K562 (cell line): ENCODE measurements around the gene GGNBP2. TPM values are rescaled to one million over a fixed set of nuclear protein-coding genes. Genes with fewer than 3 reads are reported as not detected.

ENCODE experiments used
- ATF1 ChIP-seq, 2 experiments: fragments of 450-650 bp in 1 of 2; IDR thresholded peaks; 2 replicates each; pipeline ENCODE4 v1.6.1; 2016; ENCODE audit warnings: missing compliant biosample characterization in 1 of 2, missing genetic modification characterization in 1 of 2
- E2F4 ChIP-seq: sonication (generic); formaldehyde crosslinking; IDR thresholded peaks from 2 replicates; pipeline ENCODE4 v1.8.0; 2022; ENCODE audit warnings: mild to moderate bottlenecking, low read depth, missing genetic modification reagents
- ELF4 ChIP-seq: fragments of 450-650 bp; formaldehyde crosslinking; IDR thresholded peaks from 2 replicates; pipeline ENCODE4 v1.4.0; 2022; ENCODE audit warnings: missing genetic modification characterization
- KDM5B ChIP-seq: fragments of 200-600 bp; sonication (generic); IDR thresholded peaks from 2 replicates; pipeline ENCODE4 v1.6.1; 2012; ENCODE audit warnings: low read depth, mild to moderate bottlenecking, moderate library complexity, low read length, control low read depth, inconsistent platforms; ENCODE audit not compliant: insufficient replicate concordance
- NFYB ChIP-seq: IDR thresholded peaks from 2 replicates; pipeline ENCODE4 v1.6.1; 2011; ENCODE audit warnings: mild to moderate bottlenecking, moderate library complexity; ENCODE audit not compliant: insufficient read length; ENCODE audit errors: extremely low read depth
- RBM39 ChIP-seq: fragments of 200-400 bp; formaldehyde crosslinking; optimal IDR thresholded peaks from 2 replicates; pipeline ENCODE3; 2018; ENCODE audit warnings: low read depth, low read length
- SP2 ChIP-seq: IDR thresholded peaks from 2 replicates; pipeline ENCODE4 v1.6.1; 2011; ENCODE audit warnings: mild to moderate bottlenecking, low read depth, low read length, moderate library complexity; ENCODE audit not compliant: poor library complexity, severe bottlenecking; ENCODE audit errors: extremely low read depth
- STAG1 ChIP-seq: sonication (generic); formaldehyde crosslinking; IDR thresholded peaks from 2 replicates; pipeline ENCODE4 v1.5.0; 2020; ENCODE audit warnings: missing genetic modification reagents, borderline replicate concordance
- TEAD2 ChIP-seq: fragments of 450-650 bp; IDR thresholded peaks from 2 replicates; pipeline ENCODE4 v1.6.1; 2016; ENCODE audit warnings: missing genetic modification characterization, control low read depth, missing compliant biosample characterization
- ZFP91 ChIP-seq: sonication (generic); formaldehyde crosslinking; IDR thresholded peaks from 2 replicates; pipeline ENCODE4 v1.8.0; 2022; ENCODE audit warnings: mild to moderate bottlenecking, missing genetic modification reagents
- ZNF212 ChIP-seq: fragments of 450-650 bp; formaldehyde crosslinking; IDR thresholded peaks from 2 replicates; pipeline ENCODE4 v1.4.0; 2020; ENCODE audit warnings: mild to moderate bottlenecking
- polyA plus RNA-seq, 8 experiments: library from polyadenylated mRNA; depleted of rRNA in 4 of 8; stranded (reverse) in 5 of 8; unstranded in 3 of 8; fragments of >200 nt; fragmentation: Nextera tagmentation in 2 of 8; fragmentation: Illumina TruSeq in 1 of 8; extraction: Ambion mirVana in 2 of 8; extraction: Trizol in 1 of 8; gene quantifications; 2 replicates each; pipeline versions ENCODE4 v1.2.1 to v1.2.3, GENCODE V29; 2011 to 2014; ENCODE audit warnings: inconsistent platforms in 1 of 8, missing spikeins in 1 of 8
- total RNA-seq, 7 experiments: library from RNA; depleted of rRNA in 6 of 7; stranded (reverse); fragments of >200 nt in 6 of 7; fragmentation: Illumina TruSeq in 2 of 7; extraction: Trizol in 2 of 7; gene quantifications; 2 replicates each; pipeline versions ENCODE4 v1.2.1 to v1.2.3, GENCODE V29; 2011 to 2021; ENCODE audit warnings: low replicate concordance in 1 of 7
- TF ChIP-seq, protein P1 (sequence below), 2 experiments: fragments of 450-650 bp; IDR thresholded peaks; 2 replicates each; pipeline ENCODE4 v1.6.1; 2018; ENCODE audit warnings: mild to moderate bottlenecking in 2 of 2, low read depth in 1 of 2; ENCODE audit not compliant: partially characterized antibody in 2 of 2
- TF ChIP-seq, protein P2 (sequence below): fragments of 250-450 bp; sonication (Bioruptor Pico); IDR thresholded peaks from 2 replicates; pipeline ENCODE4 v1.8.0; 2021; ENCODE audit warnings: mild to moderate bottlenecking, moderate library complexity
- TF ChIP-seq, protein P3 (sequence below): sonication (generic); formaldehyde crosslinking; IDR thresholded peaks from 2 replicates; pipeline ENCODE4 v1.8.0; 2022; ENCODE audit warnings: missing genetic modification reagents, mild to moderate bottlenecking, borderline replicate concordance

The GGNBP2 gene
- total and polyA plus RNA-seq, 9 of the 15 experiments (the other 6 are each of a cell fraction or from before 2014, with no cell fraction given): 35.7 to 96.6 (median 64.1) TPM

DNA sequence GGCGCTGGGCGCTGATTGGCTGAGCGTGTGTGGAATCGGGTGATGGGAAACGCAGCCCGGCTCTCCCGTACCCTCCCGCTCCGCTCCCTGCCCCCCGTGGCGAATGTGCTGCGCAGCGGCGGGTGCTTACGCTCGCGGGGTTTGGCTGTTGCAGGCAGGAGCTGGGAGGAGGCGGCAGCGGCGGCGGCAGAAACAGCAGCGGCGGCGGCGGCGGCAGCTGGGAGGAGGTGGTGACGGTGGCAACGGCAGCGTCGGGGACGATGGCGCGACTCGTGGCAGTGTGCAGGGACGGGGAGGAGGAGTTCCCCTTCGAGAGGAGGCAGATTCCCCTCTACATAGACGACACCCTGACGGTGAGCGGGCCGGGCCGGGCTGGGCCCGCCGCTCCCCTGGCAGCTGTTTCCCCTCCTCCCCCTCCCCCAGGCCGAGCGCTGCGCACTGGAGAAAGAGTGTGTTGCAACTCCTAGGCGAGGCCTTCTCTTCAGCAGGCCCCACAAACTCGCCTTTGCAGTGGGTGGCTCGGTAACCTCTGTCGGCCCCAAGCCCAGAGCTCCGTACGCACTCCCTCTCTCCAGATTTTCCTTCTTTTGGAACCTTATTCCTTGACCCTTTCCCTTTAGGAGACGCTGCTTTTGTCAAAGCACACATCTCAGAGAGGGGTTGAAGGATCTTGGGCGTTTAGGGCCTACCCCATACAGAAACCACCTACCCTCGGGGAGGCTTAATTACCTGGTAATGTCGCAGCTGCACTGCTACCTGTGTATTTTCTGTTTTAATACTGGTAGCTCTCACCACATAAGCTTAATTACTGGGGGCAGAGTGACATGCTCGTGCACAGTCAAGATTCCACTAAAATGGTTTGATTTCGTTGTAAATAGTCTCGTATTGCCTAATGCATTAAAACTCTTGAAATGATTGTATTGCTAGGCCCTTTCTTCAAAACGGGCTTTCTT lies 1.0 kb downstream of the GGNBP2 start (continued):
- no peak for TF ChIP-seq KDM5B
- TF ChIP-seq, protein P1, sequence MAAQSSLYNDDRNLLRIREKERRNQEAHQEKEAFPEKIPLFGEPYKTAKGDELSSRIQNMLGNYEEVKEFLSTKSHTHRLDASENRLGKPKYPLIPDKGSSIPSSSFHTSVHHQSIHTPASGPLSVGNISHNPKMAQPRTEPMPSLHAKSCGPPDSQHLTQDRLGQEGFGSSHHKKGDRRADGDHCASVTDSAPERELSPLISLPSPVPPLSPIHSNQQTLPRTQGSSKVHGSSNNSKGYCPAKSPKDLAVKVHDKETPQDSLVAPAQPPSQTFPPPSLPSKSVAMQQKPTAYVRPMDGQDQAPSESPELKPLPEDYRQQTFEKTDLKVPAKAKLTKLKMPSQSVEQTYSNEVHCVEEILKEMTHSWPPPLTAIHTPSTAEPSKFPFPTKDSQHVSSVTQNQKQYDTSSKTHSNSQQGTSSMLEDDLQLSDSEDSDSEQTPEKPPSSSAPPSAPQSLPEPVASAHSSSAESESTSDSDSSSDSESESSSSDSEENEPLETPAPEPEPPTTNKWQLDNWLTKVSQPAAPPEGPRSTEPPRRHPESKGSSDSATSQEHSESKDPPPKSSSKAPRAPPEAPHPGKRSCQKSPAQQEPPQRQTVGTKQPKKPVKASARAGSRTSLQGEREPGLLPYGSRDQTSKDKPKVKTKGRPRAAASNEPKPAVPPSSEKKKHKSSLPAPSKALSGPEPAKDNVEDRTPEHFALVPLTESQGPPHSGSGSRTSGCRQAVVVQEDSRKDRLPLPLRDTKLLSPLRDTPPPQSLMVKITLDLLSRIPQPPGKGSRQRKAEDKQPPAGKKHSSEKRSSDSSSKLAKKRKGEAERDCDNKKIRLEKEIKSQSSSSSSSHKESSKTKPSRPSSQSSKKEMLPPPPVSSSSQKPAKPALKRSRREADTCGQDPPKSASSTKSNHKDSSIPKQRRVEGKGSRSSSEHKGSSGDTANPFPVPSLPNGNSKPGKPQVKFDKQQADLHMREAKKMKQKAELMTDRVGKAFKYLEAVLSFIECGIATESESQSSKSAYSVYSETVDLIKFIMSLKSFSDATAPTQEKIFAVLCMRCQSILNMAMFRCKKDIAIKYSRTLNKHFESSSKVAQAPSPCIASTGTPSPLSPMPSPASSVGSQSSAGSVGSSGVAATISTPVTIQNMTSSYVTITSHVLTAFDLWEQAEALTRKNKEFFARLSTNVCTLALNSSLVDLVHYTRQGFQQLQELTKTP (IDR thresholded peaks at IDR 0.05; ENCODE audit: low read depth in 1 of 2, partially characterized antibody in 2 of 2): peak in 1 of 2 experiments; percentile 89
- peak; percentile 54 for TF ChIP-seq ATF1 (CRISPR knock-in tag; IDR thresholded peaks at IDR 0.05)
- peak; percentile 70 for TF ChIP-seq ATF1 (tag; IDR thresholded peaks at IDR 0.05)
- no peak for TF ChIP-seq E2F4 (CRISPR knock-in tag)
- no peak for TF ChIP-seq STAG1 (CRISPR knock-in tag)
- TF ChIP-seq, protein P2, sequence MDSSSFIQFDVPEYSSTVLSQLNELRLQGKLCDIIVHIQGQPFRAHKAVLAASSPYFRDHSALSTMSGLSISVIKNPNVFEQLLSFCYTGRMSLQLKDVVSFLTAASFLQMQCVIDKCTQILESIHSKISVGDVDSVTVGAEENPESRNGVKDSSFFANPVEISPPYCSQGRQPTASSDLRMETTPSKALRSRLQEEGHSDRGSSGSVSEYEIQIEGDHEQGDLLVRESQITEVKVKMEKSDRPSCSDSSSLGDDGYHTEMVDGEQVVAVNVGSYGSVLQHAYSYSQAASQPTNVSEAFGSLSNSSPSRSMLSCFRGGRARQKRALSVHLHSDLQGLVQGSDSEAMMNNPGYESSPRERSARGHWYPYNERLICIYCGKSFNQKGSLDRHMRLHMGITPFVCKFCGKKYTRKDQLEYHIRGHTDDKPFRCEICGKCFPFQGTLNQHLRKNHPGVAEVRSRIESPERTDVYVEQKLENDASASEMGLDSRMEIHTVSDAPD: no peak
- no peak for TF ChIP-seq ELF4
- no peak for TF ChIP-seq RBM39
- TF ChIP-seq ZFP91 (CRISPR knock-in tag): no peak
- TF ChIP-seq SP2: no peak
- TF ChIP-seq NFYB: peak; percentile 81
- TF ChIP-seq TEAD2 (tag): no peak
- no peak for TF ChIP-seq ZNF212 (CRISPR knock-in tag)
- TF ChIP-seq, protein P3, sequence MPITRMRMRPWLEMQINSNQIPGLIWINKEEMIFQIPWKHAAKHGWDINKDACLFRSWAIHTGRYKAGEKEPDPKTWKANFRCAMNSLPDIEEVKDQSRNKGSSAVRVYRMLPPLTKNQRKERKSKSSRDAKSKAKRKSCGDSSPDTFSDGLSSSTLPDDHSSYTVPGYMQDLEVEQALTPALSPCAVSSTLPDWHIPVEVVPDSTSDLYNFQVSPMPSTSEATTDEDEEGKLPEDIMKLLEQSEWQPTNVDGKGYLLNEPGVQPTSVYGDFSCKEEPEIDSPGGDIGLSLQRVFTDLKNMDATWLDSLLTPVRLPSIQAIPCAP (CRISPR knock-in tag): no peak
